Amniotic stem cell (primary cell): ENCODE data around the gene SNU13.
"Not testable (repeated sequence)": the region's sequence is repeated elsewhere in the genome, so short reads cannot be mapped to it uniquely, and the experiment has no call there.

Source experiments
- DNase-seq: peaks from one replicate; lab custom pipeline; 2025; lab: John Stamatoyannopoulos, UW

The SNU13 gene

GRCh38 chr22:41681616-41682015, 7.1 kb downstream of the SNU13 start:
- no peak for DNase-seq

- no peak for DNase-seq
Observed at GRCh38 chr22:41676134-41676533, 12.5 kb downstream of the SNU13 start.

GRCh38 chr22:41674846-41675340, 13.8 kb downstream of the SNU13 start:
- DNase-seq: no peak

DNA sequence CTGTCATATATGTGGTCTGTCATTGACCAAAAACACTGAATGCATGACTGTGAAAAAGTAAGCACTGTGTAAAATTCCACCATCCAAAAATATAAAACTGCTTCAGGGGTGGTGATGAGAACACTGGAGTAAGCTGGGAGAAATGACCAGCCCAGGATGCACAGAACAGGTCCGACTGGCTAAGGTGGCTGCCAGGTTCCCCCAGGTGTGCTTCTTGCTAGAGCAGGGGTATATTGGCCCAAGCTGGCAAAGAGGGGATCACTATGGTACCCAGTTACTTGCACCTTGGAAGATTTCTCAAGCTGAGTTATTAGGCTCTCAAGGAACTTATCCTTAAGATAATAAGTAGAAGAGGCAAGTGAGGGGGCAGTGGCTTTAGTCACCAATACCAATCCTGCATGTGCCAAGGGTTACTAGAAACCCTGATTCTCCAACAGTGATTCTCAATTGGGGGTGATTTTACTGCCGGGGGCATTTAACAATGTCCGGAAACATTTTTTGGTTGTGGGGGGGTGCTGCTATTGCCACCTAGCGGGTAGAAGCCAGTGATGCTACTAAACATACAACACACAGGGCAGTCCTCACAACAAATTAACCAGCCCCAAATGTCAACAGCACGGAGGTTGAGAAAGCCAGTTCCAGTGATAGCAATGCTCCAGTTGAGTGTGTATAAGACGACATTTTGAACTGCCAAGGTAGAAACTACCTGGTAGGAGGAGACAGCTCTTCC, 15.7 kb downstream of the SNU13 start:
- DNase-seq: no peak

GRCh38 chr22:41672096-41672495, 16.6 kb downstream of the SNU13 start:
- DNase-seq: not testable (repeated sequence)

GRCh38 chr22:41668971-41669911, 19.4 kb downstream of the SNU13 start:
- no peak for DNase-seq

- DNase-seq: no peak
Observed at GRCh38 chr22:41664951-41665350, 23.7 kb downstream of the SNU13 start.

- DNase-seq: no peak
Observed at GRCh38 chr22:41664490-41664889, 24.2 kb downstream of the SNU13 start.

DNA sequence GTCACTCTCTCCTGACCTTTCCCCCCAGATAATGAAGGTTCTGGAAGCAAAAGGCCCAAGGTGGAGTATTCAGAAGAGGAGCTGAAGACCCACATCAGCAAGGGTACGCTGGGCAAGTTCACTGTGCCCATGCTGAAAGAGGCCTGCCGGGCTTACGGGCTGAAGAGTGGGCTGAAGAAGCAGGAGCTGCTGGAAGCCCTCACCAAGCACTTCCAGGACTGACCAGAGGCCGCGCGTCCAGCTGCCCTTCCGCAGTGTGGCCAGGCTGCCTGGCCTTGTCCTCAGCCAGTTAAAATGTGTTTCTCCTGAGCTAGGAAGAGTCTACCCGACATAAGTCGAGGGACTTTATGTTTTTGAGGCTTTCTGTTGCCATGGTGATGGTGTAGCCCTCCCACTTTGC, 25.1 kb downstream of the SNU13 start:
- DNase-seq: not testable (repeated sequence)

DNA sequence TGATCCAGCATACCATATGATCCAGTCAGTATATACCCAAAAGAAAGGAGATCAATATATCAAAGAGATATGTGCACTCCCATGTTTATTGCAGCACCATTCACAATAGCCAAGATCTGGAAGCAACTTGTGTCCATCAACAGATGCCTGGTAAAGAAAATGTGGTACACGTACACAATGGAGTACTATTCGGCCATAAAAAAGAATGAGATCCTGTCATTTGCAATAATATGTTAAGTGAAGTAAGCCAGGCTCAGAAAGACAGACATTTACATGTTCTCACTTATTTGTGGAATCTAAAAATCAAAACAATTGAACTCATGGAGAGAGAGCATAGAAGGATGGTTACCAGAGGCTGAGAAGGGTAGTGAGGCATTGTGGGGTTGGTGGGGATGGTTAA, 27.0 kb downstream of the SNU13 start:
- no peak for DNase-seq

DNA sequence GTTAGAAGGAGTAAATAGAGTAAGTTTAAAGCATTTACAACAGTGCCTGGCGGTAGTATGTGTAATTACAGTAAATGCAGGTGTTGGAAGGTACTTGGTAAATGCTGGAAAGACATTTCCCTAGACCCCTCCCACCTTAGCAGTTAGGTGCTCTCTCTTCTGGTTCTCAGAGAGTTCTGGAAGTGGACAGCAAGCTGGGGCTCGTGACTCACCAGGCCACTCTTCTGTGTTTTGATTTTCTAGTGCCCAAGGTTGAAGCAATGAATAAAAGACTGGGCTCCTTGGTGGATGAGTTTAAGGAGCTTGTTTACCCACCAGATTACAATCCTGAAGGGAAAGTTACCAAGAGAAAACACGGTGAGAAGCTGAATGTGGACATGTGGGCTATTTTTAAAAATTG, 27.6 kb downstream of the SNU13 start:
- no peak for DNase-seq

DNA sequence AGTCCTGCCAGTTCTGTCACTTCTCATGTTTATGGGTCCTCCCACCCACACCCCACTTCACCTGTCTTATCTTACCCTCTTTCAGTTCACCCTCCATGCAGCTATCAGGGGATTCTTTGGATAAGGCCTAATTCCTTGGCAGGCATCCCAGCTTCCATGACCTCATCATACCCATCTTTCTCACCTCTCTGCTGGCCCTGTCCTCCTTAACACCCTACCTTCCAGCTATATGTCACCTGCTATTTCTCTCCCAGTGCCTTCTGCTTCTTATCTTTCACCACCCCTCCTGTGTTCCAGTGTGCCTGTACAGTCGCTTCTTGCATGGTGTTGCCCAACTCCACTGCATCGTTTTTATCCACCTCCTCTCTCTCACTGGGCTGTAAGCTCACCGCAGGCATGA, 28.3 kb downstream of the SNU13 start:
- no peak for DNase-seq

- no peak for DNase-seq
Observed at GRCh38 chr22:41659941-41660340, 28.7 kb downstream of the SNU13 start.

DNA sequence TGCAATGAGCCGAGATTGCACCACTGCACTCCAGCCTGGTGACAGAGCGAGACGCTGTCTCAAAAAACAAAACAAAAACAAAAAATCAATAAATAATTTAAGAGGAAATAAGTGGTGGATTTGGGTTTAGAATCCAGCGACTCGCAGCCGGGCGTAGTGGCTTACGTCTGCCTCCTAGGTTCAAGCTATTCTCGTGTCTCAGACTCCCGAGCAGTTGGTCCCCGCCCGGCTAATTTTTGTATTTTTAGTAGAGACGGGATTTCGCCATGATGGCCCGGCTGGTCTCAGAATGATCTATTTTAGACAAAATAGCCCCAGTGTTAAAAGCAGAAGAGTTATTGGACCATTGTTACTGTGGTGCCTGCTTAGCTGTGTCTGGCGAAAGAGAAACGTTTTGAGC, 29.8 kb downstream of the SNU13 start:
- DNase-seq: no peak

- DNase-seq: no peak
Observed at GRCh38 chr22:41657709-41658108, 31.0 kb downstream of the SNU13 start.

DNA sequence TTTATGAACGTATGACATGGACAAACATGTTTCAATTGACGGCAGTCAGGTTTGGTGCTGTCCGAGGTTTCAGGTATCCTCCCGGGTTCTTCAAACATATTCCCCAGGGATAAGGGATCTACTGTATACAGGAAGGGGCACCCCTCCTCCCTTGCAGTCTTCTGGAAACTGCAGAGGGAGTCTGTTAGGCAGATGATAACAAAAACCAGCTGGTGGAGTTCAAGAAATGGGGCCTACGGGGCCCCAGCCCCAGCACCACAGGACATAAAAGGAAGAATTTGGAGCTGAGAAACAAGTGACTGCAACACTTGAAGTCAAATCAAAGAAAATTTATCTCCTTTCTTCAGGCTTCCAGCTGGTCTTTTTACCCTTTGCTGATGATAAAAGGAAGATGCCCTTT, 32.1 kb downstream of the SNU13 start:
- DNase-seq: no peak

GRCh38 chr22:41654322-41654721, 34.3 kb downstream of the SNU13 start:
- no peak for DNase-seq

- no peak for DNase-seq
Observed at GRCh38 chr22:41650821-41651220, 37.8 kb downstream of the SNU13 start.

DNA sequence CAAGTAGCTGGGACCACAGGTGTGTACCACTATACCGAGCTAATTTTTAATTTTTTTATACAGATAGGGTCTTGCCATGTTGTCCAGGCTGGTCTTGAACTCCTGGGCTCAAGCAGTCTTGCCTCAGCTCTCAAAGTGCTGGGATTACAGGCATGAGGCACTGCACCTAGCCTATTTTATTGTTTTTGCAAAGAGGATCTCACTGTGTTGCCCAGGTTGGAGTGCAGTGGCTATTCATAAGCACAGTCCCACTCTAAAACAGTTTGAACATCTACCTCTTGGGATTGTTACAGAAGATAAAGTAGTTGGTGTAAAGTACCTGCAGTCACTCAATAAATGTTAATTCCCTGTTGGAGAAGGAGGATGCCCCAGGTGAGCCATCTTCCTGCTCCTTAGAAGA, 38.4 kb downstream of the SNU13 start:
- no peak for DNase-seq

DNA sequence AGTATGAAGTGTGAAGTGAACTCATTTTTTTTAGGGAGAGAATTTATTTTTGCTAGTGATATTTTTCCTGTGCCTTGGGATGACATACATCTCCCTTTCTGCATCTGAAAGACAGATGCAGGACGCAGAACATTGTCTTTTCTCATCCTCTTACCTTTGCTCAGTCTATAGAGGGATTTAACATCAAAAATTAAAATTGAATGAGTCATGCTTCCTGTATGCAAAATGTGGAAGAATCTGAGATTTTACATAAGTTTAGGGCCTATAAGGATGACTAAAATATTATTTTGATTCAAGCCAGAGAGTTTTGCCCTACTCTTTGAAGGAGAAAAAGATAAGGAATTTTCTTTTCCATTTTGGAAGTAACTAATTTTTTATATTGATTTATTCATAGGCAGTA, 40.2 kb downstream of the SNU13 start:
- no peak for DNase-seq

GRCh38 chr22:41647771-41648170, 40.9 kb downstream of the SNU13 start:
- DNase-seq: no peak

DNA sequence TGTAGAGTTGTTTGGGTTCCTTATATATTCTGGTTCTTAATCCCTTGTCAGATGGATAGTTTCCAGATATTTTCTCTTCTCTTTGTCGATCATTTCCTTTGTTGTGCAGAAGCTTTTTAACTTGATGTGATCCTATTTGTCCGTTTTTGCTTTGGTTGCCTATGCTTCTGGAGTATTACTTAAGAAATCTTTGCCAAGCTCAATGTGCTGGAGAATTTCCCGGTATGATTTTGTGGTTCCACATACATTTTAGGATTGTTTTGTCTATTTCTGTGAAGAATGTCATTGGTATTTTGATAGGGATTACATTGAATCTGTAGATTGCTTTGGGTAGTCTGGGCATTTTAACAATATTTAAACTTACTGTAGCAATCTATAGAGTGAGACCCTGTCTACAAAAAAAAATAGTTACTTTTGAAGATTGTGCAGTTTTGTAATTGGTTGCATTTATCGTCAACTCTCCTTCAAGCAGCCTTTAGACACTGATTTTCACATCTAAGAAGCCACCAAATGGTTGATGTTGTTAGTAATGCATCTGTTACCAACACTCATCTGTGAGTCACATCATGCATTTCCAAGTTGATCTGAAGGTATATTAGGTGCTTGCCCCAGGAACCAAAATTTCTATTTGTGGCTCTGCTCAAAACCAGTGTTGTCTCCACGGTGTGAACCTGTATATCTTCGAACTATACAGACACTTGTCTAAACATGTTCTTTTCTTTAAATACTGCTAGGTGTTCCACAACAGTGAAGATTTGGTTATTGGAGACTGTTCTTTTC, 46.1 kb downstream of the SNU13 start:
- no peak for DNase-seq
